Measurements from ENCODE around the gene OR2W3. TPM values are rescaled to one million over a fixed set of nuclear protein-coding genes. Genes with fewer than 3 reads are reported as not detected.

OR2W3 gene
- total RNA-seq, 1 experiment from 2014 or later = not detected

DNA sequence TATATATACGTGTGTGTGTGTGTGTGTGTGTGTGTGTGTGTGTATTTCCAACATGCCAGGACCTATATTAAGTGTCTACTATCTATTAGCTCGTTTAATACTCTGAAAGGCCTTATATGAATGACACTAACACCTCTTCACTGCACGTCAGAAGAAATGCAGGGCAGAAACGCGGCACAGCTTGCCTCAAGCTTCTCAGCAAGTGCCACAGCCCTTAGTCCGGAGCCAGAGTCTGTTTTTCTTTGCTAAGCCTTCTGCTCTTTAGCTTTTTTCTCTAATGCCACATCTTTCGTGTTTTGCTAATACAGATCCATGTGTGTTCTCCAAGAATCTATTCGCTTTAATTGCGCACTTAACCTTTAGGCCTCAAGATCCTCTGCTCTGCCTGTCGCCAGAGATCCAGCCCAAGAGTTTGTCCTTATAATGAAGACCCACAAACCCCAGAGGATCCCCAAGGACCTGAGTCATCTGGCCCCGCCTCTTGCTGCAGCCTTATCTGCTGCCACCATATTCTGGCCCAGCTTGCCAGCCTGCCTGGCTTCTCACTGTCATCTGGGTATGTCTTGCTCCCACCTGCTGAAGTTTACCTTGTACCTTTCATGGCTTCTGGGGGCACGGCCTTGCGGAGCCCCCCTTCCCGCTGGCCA, 40.4 kb upstream of the OR2W3 start:
- Mint-ChIP-seq H3K4me3 (ENCODE audit: unreplicated experiment) (no peak overlapping the region), H3K4me1 (ENCODE audit: insufficient read depth, unreplicated experiment) (peaks cover 6% of the 10 kb centered on the region), H3K36me3 (ENCODE audit: insufficient read depth, unreplicated experiment) (no peaks in the 10 kb centered on the region), H3K9me3 (ENCODE audit: unreplicated experiment) (peaks cover 8% of the 10 kb centered on the region), H3K27me3 (ENCODE audit: insufficient read depth, unreplicated experiment) (no peaks in the 10 kb centered on the region), H3K27ac (ENCODE audit: low read depth, unreplicated experiment) (no peak overlapping the region)
- DNase-seq (ENCODE audit: unreplicated experiment) = no peak
- no TSS peak for BruUV-seq (replicated peaks)
- intact Hi-C loops (cut with micrococcal nuclease) = no loop called here
- ChIA-PET CTCF (no interaction called here), POLR2A (no interaction called here)
- TF ChIP-seq, protein P1, sequence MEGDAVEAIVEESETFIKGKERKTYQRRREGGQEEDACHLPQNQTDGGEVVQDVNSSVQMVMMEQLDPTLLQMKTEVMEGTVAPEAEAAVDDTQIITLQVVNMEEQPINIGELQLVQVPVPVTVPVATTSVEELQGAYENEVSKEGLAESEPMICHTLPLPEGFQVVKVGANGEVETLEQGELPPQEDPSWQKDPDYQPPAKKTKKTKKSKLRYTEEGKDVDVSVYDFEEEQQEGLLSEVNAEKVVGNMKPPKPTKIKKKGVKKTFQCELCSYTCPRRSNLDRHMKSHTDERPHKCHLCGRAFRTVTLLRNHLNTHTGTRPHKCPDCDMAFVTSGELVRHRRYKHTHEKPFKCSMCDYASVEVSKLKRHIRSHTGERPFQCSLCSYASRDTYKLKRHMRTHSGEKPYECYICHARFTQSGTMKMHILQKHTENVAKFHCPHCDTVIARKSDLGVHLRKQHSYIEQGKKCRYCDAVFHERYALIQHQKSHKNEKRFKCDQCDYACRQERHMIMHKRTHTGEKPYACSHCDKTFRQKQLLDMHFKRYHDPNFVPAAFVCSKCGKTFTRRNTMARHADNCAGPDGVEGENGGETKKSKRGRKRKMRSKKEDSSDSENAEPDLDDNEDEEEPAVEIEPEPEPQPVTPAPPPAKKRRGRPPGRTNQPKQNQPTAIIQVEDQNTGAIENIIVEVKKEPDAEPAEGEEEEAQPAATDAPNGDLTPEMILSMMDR (IDR thresholded peaks at IDR 0.05; ENCODE audit: unreplicated experiment) = no peak

DNA sequence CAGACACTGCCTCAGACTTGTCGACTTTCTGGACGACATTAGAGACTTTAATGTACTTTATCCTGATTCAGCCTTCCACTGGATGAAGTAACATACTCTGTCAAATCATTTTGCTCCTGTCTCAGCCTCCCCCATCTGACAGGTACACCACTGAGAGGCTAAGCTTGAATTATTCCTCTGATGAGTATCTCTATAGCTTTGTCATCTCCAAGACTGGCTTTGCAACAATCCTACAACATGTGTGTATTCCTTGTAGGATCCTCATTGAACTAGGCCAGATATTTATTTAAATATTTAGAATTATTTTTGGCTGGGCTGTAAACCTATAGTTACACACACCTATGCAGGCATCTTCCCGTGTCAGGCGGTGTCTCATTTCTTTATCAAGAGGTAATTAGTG, 39.5 kb upstream of the OR2W3 start:
- Mint-ChIP-seq H3K4me3 (ENCODE audit: unreplicated experiment) (no peak overlapping the region), H3K27ac (ENCODE audit: low read depth, unreplicated experiment) (no peak overlapping the region), H3K27me3 (ENCODE audit: insufficient read depth, unreplicated experiment) (no peaks in the 10 kb centered on the region), H3K9me3 (ENCODE audit: unreplicated experiment) (peaks cover 8% of the 10 kb centered on the region), H3K36me3 (ENCODE audit: insufficient read depth, unreplicated experiment) (no peaks in the 10 kb centered on the region), H3K4me1 (ENCODE audit: insufficient read depth, unreplicated experiment) (peaks cover 6% of the 10 kb centered on the region)
- no peak for DNase-seq (ENCODE audit: unreplicated experiment)
- TF ChIP-seq, protein P1 (IDR thresholded peaks at IDR 0.05; ENCODE audit: unreplicated experiment) = no peak
- BruUV-seq (replicated peaks) = no TSS peak
- intact Hi-C loops (cut with micrococcal nuclease) = no loop called here
- ChIA-PET POLR2A (no interaction called here), CTCF (no interaction called here)

DNA sequence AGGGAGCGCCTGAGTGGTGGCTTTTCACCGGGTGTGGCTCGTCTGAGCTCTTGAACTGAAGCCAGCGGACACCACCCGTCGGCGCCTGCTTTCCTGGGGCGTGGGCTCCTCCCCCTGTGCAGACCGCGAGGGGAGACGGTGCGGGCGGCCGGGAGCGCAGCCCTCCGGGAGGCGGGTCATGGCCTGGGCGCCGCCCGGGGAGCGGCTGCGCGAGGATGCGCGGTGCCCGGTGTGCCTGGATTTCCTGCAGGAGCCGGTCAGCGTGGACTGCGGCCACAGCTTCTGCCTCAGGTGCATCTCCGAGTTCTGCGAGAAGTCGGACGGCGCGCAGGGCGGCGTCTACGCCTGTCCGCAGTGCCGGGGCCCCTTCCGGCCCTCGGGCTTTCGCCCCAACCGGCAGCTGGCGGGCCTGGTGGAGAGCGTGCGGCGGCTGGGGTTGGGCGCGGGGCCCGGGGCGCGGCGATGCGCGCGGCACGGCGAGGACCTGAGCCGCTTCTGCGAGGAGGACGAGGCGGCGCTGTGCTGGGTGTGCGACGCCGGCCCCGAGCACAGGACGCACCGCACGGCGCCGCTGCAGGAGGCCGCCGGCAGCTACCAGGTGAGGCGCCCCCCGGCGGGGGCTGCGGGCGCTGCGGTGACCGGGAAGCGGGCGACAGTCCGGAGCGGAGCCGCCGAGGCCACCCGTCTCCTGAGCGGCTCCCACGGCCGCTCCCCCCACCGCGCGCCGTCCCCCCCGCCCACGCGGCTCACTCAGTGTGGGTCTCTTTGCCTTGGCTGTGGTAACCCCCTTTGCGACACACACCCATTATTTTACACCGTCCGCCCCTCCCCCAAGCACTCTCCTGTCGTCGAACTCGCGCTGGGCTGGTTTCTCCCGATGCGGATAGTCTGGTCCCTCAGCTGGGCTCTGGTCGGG, 38.1 kb upstream of the OR2W3 start, which contains the start of gene TRIM58:
TRIM58 (plus strand) TSS at position 119 of the 916 bp plus-strand sequence; CDS start at position 179, 60 bp downstream.
- Mint-ChIP-seq H3K4me3 (ENCODE audit: unreplicated experiment) (no peak within 1 kb of the TSS), H3K36me3 (ENCODE audit: insufficient read depth, unreplicated experiment) (no peaks in the 10 kb centered on the region), H3K4me1 (ENCODE audit: insufficient read depth, unreplicated experiment) (peaks cover 6% of the 10 kb centered on the region), H3K27me3 (ENCODE audit: insufficient read depth, unreplicated experiment) (no peaks in the 10 kb centered on the region), H3K27ac (ENCODE audit: low read depth, unreplicated experiment) (no peak within 1 kb of the TSS), H3K9me3 (ENCODE audit: unreplicated experiment) (peaks cover 8% of the 10 kb centered on the region)
- no peak for DNase-seq (ENCODE audit: unreplicated experiment)
- no TSS peak for BruUV-seq (replicated peaks)
- POLR2A ChIA-PET = no interaction called here
- TF ChIP-seq, protein P1 (IDR thresholded peaks at IDR 0.05; ENCODE audit: unreplicated experiment) = no peak
- CTCF ChIA-PET = no interaction called here
- intact Hi-C loops (cut with micrococcal nuclease) = no loop called here

DNA sequence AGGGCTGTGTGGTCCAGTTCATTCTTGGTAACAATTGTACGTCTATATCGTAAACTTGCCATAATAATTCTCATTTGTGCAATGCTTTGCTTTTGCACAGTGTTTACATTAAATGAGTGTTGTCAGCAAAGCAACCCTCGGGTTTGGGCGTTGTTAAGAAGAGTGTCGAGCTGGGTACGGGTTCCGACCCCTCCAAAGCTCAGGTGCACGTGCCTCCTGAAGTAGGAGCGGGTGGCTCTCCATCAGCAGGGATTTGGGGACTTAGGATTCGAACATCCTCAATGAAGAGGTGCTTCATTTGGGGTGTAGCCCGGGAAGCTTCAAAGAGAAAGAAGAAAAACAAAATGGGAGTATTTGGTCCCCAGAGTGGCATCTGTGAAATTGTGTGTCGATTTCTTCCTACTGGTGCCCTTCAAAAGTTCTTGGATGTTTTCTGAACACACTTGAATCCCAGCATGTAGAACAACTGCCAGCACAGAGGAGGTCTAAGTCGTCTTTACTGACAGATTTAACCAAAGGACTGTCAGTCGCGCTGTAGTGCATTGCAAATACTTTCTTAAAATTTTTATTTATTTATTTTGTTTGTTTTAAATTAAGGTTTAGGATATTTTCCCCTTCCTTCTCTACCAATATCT, 37.3 kb upstream of the OR2W3 start:
- intact Hi-C loops (cut with micrococcal nuclease) = no loop called here

More for the DNA sequence above, 37.3 kb upstream of the OR2W3 start:
- Mint-ChIP-seq H3K9me3 (ENCODE audit: unreplicated experiment) (peaks cover 6% of the 10 kb centered on the region), H3K36me3 (ENCODE audit: insufficient read depth, unreplicated experiment) (no peaks in the 10 kb centered on the region), H3K4me3 (ENCODE audit: unreplicated experiment) (no peak overlapping the region), H3K27ac (ENCODE audit: low read depth, unreplicated experiment) (no peak overlapping the region), H3K27me3 (ENCODE audit: insufficient read depth, unreplicated experiment) (no peaks in the 10 kb centered on the region), H3K4me1 (ENCODE audit: insufficient read depth, unreplicated experiment) (peaks cover 5% of the 10 kb centered on the region)
- ChIA-PET CTCF (interaction anchor here (1.7 kb wide), 1 partner anchor 10 kb away, joined by 4 read pairs; no protein-coding TSS in a partner anchor), POLR2A (no interaction called here)
- TF ChIP-seq, protein P1 (IDR thresholded peaks at IDR 0.05; ENCODE audit: unreplicated experiment) = no peak
- DNase-seq (ENCODE audit: unreplicated experiment) = no peak
- no TSS peak for BruUV-seq (replicated peaks)

Data from MCF 10A (cell line).